ENCODE measurements around the gene ANKRD1.
"Not testable (repeated sequence)": the region's sequence is repeated elsewhere in the genome, so short reads cannot be mapped to it uniquely, and the experiment has no call there.

ANKRD1 gene
- 0 to 4.0 (median 0) reads per million in 4 experiments for total RNA-seq

DNA sequence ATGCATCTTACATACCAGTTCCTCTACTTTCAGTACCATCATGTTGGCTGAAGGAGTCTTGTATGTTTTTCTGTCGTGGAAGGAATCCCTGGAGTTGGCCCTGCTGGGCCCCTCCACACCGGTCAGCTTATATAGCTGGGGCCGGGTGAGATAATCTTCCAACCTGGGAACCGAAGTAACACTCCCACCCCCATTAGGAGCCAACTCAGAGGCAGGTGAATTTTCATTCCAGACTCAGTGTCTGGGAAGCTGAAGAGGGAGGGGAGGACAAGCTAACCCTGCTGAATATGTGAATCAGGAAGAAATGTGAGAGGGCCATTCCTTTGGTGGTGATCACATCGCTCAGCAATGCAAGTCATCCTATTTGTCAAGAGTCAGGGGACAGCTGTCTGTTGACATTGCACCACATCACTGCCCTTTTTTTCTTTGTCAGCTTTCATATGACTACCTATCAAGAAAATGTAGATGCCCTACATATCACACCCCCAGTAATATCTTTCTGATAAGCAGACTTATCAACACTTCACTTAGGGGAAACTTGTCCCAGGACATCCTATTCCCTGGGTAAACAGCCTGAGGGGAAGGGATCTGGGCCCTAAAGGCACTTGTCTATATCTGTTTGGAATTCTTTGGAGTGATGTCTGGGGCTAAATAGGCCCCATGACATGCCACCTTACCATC lies at the start of gene ANKRD1:
TSS of gene ANKRD1 (minus strand) at position 102 of the 681 bp plus-strand sequence. CDS start at position 42, 60 bp downstream.
- DNase-seq: no peak

DNA sequence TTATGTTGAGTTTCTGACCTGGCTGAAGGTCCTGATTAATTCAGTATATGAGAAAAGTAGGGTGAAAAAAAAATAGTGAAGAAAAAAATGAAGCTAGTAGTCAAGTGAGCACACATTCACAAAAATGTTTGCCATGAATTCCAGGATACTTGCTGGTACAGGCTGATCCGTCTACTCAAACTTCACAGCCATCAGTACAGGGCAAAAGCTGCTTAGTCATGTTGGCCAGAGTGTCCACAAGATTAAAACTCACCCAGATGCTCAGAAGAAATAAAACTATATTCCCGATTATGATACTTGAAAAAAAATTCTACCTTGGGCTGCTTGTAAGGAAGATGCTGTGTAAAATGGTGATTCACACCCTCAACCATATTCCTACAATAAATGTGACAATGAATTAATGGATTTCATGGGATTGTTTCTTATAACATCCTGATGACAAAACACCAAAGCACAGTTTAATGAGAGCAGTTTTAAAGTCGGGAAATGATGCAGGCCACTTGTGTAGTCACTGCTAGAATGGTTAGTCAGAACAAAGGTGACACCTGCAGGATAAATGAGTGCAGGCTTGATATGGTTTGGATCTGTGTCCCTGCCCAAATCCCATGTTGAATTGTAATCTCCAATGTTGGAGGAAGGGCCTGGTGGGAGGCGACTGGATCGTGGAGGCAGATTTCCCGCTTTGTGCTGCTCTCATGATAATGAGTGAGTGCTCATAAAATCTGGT lies 49.2 kb upstream of the ANKRD1 start:
- no peak for DNase-seq

- no peak for DNase-seq
Measured at GRCh38 chr10:90969121-90969534, 48.2 kb upstream of the ANKRD1 start.

GRCh38 chr10:90968328-90969081 lies 47.6 kb upstream of the ANKRD1 start:
- no peak for DNase-seq

GRCh38 chr10:90967865-90968264 lies 47.0 kb upstream of the ANKRD1 start:
- DNase-seq: no peak

DNA sequence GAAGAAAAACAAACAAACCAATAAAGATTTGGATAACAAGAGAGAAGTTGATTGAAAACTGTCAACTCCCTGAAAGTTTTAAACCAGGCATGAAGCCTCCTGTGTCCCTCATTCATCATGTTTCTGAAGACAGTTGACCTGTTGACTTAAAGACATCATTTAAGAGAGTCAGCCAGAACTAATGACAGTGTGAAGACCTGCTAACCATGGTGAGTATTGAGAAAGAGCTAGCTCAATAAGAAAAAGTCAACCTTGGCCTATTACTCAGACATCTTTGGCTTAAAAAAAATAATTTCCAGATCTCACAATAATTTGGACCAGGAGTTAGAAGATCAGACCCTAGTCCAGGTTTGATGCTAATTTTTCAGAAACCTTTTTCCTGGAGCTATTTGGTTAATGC lies 45.3 kb upstream of the ANKRD1 start:
- DNase-seq: no peak

- DNase-seq: no peak
Measured at GRCh38 chr10:90965720-90966119, 44.8 kb upstream of the ANKRD1 start.

GRCh38 chr10:90964781-90965465 lies 44.0 kb upstream of the ANKRD1 start:
- DNase-seq: no peak

DNA sequence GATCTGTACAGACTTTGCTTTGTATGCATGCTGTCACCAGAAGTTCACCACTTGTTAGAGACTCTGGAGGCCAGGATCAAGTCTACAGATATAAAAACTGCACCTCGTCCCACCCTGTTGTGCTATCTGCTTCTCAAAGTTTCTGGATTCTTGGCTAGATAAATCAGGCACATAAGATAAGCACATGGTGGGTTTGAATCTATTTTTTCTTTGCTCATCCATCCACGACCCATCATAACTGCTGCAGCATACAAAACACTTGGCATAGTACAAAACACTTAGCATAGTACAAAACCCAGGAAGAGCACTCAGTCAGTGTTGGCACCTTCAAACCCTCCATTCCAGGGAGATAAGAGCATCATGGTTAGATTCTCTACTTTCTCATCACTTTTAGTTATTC lies 42.4 kb upstream of the ANKRD1 start:
- DNase-seq: no peak

- DNase-seq: no peak
Measured at GRCh38 chr10:90960355-90960814, 39.5 kb upstream of the ANKRD1 start.

DNA sequence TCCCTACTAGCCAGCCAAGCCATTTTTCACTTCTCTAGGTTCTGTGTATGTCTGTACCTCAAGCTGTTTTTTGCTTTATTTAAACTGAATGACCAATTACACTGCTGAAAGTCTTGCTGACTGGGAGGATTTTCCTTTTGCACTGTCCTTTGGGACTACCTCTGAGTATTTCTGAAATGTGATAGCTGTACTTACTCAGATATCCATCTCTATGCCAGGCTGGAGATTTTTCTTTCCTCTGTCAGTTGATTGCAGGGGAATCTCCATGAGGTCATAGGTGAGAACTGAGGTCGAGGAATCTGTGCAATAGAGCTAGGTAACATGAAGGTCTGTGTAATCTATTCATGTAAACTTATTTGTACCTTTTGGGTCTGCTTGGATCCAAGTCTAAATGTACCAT lies 38.9 kb upstream of the ANKRD1 start:
- DNase-seq: no peak

DNA sequence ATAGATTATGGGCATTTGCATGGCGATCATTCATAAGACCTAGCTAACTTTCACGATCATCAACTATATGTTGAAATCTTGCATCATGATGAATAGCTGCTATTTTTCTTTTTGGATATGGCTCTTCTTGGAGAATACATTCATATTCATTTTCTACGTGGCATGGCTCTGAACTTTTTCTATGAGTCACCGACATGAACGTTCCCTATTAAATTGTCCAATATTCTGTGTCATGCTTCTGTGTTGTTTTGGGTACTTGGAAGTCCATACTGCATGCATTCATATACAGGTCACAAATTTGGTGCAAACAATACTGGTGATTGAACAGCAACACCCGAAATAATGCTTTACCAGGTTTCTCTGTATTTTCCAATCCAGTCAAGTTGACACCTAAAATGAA lies 37.9 kb upstream of the ANKRD1 start:
- no peak for DNase-seq

- DNase-seq: no peak
Measured at GRCh38 chr10:90947030-90947960, 26.4 kb upstream of the ANKRD1 start.

- no peak for DNase-seq
Measured at GRCh38 chr10:90945491-90946070, 24.7 kb upstream of the ANKRD1 start.

DNA sequence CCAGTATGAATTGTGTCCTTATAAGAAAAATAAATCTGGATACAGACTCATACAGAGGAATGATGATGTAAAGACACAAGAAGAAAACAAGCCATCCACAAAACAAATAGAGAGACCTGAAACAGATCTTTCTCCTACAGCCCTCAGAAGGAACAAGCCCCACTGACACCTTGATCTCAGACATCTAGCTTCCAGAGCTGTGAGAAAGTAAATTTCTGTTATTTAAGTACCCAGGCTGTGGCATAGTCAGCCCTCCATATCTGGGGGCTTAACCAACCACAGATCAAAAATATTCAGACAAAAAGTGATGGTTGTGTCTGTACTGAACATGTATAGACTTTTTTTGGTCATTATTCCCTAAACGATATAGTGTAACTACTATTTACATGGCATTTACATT lies 23.9 kb upstream of the ANKRD1 start:
- DNase-seq: no peak

DNA sequence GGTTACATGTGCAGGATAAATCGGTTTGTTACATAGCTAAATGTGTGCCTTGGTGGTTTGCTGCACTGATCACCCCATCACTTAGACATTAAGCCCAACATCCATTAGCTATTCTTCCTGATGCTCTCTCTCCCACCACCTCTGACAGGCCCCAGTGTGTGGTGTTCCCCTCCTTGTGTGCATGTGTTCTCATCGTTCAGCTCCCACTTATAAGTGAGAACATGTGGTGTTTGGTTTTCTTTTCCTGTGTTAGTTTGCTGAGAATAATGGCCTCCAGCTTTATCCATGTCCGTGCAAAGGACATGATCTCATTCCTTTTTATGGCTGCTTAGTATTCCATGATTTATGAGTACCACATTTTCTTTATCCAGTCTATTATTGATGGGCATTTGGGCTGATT lies 22.1 kb upstream of the ANKRD1 start:
- DNase-seq: not testable (repeated sequence)

GRCh38 chr10:90939648-90940047 lies 18.8 kb upstream of the ANKRD1 start:
- no peak for DNase-seq

GRCh38 chr10:90939116-90939515 lies 18.2 kb upstream of the ANKRD1 start:
- no peak for DNase-seq

DNA sequence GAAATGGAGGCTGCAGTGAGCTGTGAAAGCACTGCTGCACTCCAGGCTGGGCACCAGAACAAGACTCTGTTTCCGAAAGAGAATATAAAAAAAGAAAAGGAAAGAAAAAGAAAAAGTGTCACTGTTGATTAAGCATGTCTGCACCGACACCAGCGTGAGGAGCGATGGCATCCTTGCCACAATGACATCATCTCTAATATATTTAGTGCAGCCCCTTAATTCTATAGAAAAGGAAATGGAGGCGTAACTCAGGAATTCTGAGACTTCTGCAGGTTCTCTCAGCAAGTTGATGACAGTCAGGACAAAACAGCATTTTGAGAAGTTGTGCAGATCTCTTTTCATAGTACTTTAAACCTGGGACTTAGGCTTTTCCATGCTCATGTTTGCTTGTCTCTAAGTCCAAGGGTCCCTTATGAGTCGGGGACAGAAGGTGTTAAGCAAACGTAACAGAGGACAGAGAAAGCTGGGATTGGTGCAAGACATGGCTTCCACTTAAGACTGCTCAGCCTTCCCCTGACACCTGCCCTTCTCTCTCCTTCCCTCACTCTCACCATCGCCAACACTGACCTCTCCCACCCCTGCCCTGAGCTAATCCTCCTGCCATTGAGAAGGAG lies 16.9 kb upstream of the ANKRD1 start:
- no peak for DNase-seq

DNA sequence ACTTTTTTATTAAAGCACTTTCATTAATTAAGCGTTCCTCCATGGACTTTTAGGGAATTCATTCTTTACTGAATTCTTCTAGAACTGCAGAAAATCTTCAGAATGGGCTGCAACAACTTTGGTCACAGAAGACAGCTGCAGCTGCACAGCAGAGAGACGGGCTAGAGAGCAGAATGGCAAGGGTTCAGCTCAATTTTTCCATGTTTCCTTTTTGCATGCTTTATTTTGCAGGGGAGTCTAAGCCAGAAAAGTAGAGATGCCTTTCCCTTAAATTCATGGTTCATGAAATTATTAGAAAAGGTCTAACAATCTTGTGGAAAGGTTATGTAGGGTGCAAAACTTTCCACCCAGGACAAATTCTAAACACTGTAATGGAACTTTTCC lies 15.4 kb upstream of the ANKRD1 start:
- DNase-seq: no peak
